Liver (tissue), 9 donors: ENCODE measurements around the gene ANKRD35. TPM values are rescaled to one million over a fixed set of nuclear protein-coding genes. Genes with fewer than 3 reads are reported as not detected.

Experiments
- DNase-seq: peaks from one replicate; pipeline ENCODE4 v3.0.0-alpha.2; 2017; ENCODE audit warnings: low spot score
- H3K27ac ChIP-seq, 2 donors: one replicate each; pipeline ENCODE4 v1.7.0; 2013; ENCODE audit warnings: inconsistent platforms in 2 of 2, low read length in 2 of 2, control low read depth in 1 of 2, low read depth in 1 of 2, mild to moderate bottlenecking in 1 of 2
- H3K27me3 ChIP-seq, 4 donors: one replicate each; pipeline versions ENCODE4 v1.6.1 to v1.7.0; 2013; ENCODE audit warnings: low read length in 3 of 4, inconsistent platforms in 1 of 4, mild to moderate bottlenecking in 1 of 4, moderate library complexity in 1 of 4; ENCODE audit not compliant: control insufficient read depth in 4 of 4, insufficient read depth in 4 of 4
- H3K36me3 ChIP-seq, 4 donors: one replicate each; pipeline versions ENCODE4 v1.6.1 to v1.7.0; 2013; ENCODE audit warnings: low read length in 3 of 4, mild to moderate bottlenecking in 3 of 4, low read depth in 1 of 4, moderate library complexity in 1 of 4; ENCODE audit not compliant: control insufficient read depth in 4 of 4, insufficient read depth in 3 of 4
- H3K4me1 ChIP-seq, 4 donors: one replicate each; pipeline versions ENCODE4 v1.6.1 to v1.7.0; 2013; ENCODE audit warnings: low read length in 3 of 4, mild to moderate bottlenecking in 3 of 4, moderate library complexity in 1 of 4; ENCODE audit not compliant: control insufficient read depth in 4 of 4, insufficient read depth in 4 of 4
- H3K4me3 ChIP-seq, 3 donors: one replicate each; pipeline versions ENCODE4 v1.6.1 to v1.7.0; 2013; ENCODE audit warnings: low read length in 3 of 3, control low read depth in 1 of 3, low read depth in 1 of 3, mild to moderate bottlenecking in 1 of 3
- H3K9ac ChIP-seq, 2 donors: one replicate each; pipeline ENCODE4 v1.7.0; 2013; ENCODE audit warnings: low read length in 2 of 2, mild to moderate bottlenecking in 2 of 2, moderate library complexity in 2 of 2, control low read depth in 1 of 2, low read depth in 1 of 2
- H3K9me3 ChIP-seq, 4 donors: one replicate each; pipeline versions ENCODE4 v1.6.1 to v1.7.0; 2013; ENCODE audit warnings: low read length in 3 of 4; ENCODE audit not compliant: control insufficient read depth in 4 of 4
- CTCF ChIP-seq: fragments of 150-350 bp; IDR thresholded peaks from 2 replicates; pipeline ENCODE4 v1.5.1; 2017; ENCODE audit warnings: improper control_type of control experiment, low read depth, low read length; ENCODE audit not compliant: missing input control
- EGR1 ChIP-seq, 2 donors: IDR thresholded peaks; 2 replicates each; pipeline ENCODE4 v1.6.1; 2016 to 2018; ENCODE audit warnings: antibody characterized with exemption in 2 of 2, low read depth in 2 of 2
- FOXA1 ChIP-seq: IDR thresholded peaks from 2 replicates; pipeline ENCODE4 v1.6.1; 2016; ENCODE audit warnings: antibody characterized with exemption
- FOXA2 ChIP-seq: IDR thresholded peaks from 2 replicates; pipeline ENCODE4 v1.6.1; 2016; ENCODE audit warnings: antibody characterized with exemption
- GABPA ChIP-seq, 2 donors: IDR thresholded peaks in 1 of 2; conservative IDR thresholded peaks in 1 of 2; 2 replicates each; pipeline ENCODE4 v1.6.1; 2016; ENCODE audit warnings: antibody characterized with exemption in 2 of 2, mild to moderate bottlenecking in 1 of 2, moderate library complexity in 1 of 2
- HNF4A ChIP-seq, 2 donors: conservative IDR thresholded peaks; 2 replicates each; pipeline ENCODE4 v1.6.1; 2016; ENCODE audit warnings: antibody characterized with exemption in 2 of 2, mild to moderate bottlenecking in 2 of 2
- HNF4G ChIP-seq: IDR thresholded peaks from 2 replicates; pipeline ENCODE4 v1.6.1; 2016; ENCODE audit warnings: antibody characterized with exemption
- JUND ChIP-seq, 2 donors: IDR thresholded peaks; 2 replicates each; pipeline ENCODE4 v1.6.1; 2016; ENCODE audit warnings: antibody characterized with exemption in 2 of 2
- NR2F2 ChIP-seq: IDR thresholded peaks from 2 replicates; pipeline ENCODE4 v1.6.1; 2016; ENCODE audit warnings: antibody characterized with exemption
- RAD21 ChIP-seq, 2 donors: IDR thresholded peaks; 2 replicates each; pipeline ENCODE4 v1.6.1; 2016; ENCODE audit warnings: antibody characterized with exemption in 2 of 2, mild to moderate bottlenecking in 2 of 2
- REST ChIP-seq: IDR thresholded peaks from 2 replicates; pipeline ENCODE4 v1.6.1; 2016; ENCODE audit warnings: antibody characterized with exemption, mild to moderate bottlenecking
- RXRA ChIP-seq, 2 donors: IDR thresholded peaks; 2 replicates each; pipeline ENCODE4 v1.6.1; 2017 to 2018; ENCODE audit warnings: antibody characterized with exemption in 2 of 2, mild to moderate bottlenecking in 1 of 2
- SP1 ChIP-seq: IDR thresholded peaks from 2 replicates; pipeline ENCODE4 v1.6.1; 2018; ENCODE audit warnings: antibody characterized with exemption, mild to moderate bottlenecking
- TAF1 ChIP-seq: conservative IDR thresholded peaks from 2 replicates; pipeline ENCODE4 v1.6.1; 2016; ENCODE audit warnings: antibody characterized with exemption, mild to moderate bottlenecking
- YY1 ChIP-seq: IDR thresholded peaks from 2 replicates; pipeline ENCODE4 v1.6.1; 2016; ENCODE audit warnings: antibody characterized with exemption, mild to moderate bottlenecking
- ZBTB33 ChIP-seq: IDR thresholded peaks from 2 replicates; pipeline ENCODE4 v1.6.1; 2016; ENCODE audit warnings: antibody characterized with exemption
- WGBS: extraction: QIAGEN DNeasy Blood & Tissue Kit; methylation state at CpG from one replicate; pipeline ENCODE4 v1.1.7; 2013; 5-methylcytosine and 5-hydroxymethylcytosine counted together
- polyA plus RNA-seq, 2 donors: library from polyadenylated mRNA; stranded (reverse) in 1 of 2; unstranded in 1 of 2; fragments of 200-250 nt in 1 of 2; fragments of >200 nt in 1 of 2; fragmentation: Nextera tagmentation in 1 of 2; extraction: Ambion mirVana in 1 of 2; gene quantifications; one replicate each; pipeline versions ENCODE4 v1.2.1 to v1.2.3, GENCODE V29; 2013 to 2015
- total RNA-seq, 2 donors: library from RNA; depleted of rRNA; stranded (reverse); fragments of >200 nt; gene quantifications; one replicate each; pipeline ENCODE4 v1.2.3, GENCODE V29; 2014
- TF ChIP-seq, protein P1 (sequence below): IDR thresholded peaks from 2 replicates; pipeline ENCODE4 v1.6.1; 2016; ENCODE audit warnings: antibody characterized with exemption
- TF ChIP-seq, protein P2 (sequence below): IDR thresholded peaks from 2 replicates; pipeline ENCODE4 v1.6.1; 2016; ENCODE audit warnings: antibody characterized with exemption
- donor health status: healthy.
- donor health status: healthy.
- donor health status: healthy.
- donor health status: healthy.
- donor health status: healthy.

The ANKRD35 gene
- total and polyA plus RNA-seq, 4 donors = 0.05 to 1.9 (median 1.4) TPM

GRCh38 chr1:145916745-145917144 lies 31.1 kb upstream of the ANKRD35 start:
- Histone ChIP-seq H3K4me1 (peaks cover 8 to 25% (median 17%) of the 10 kb centered on the region in 4 donors), H3K9ac (no peak overlapping the region), H3K36me3 (peaks cover 3 to 16% (median 9%) of the 10 kb centered on the region in 4 donors), H3K27me3 (no peaks in the 10 kb centered on the region), H3K9me3 (no peaks in the 10 kb centered on the region), H3K27ac (no peak overlapping the region), H3K4me3 (no peak overlapping the region)
- 90% methylated on average over 5 of the region's 5 CpGs for WGBS
- TF ChIP-seq REST = no peak
- no peak for TF ChIP-seq ZBTB33
- TF ChIP-seq CTCF = no peak
- TF ChIP-seq NR2F2 = no peak
- TF ChIP-seq JUND (IDR thresholded peaks at IDR 0.05) = no peak
- no peak for TF ChIP-seq SP1
- no peak for TF ChIP-seq EGR1 (IDR thresholded peaks at IDR 0.05; ENCODE audit: low read depth in 2 of 2)
- TF ChIP-seq HNF4A (conservative IDR thresholded peaks at IDR 0.05) = no peak
- TF ChIP-seq FOXA2 = no peak
- no peak for TF ChIP-seq RAD21 (IDR thresholded peaks at IDR 0.05)
- TF ChIP-seq, protein P1, sequence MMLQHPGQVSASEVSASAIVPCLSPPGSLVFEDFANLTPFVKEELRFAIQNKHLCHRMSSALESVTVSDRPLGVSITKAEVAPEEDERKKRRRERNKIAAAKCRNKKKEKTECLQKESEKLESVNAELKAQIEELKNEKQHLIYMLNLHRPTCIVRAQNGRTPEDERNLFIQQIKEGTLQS = no peak
- no peak for TF ChIP-seq GABPA (IDR thresholded peaks at IDR 0.05 in 1 of 2, conservative IDR thresholded peaks at IDR 0.05 in 1 of 2)
- no peak for TF ChIP-seq FOXA1
- TF ChIP-seq HNF4G = no peak
- no peak for TF ChIP-seq TAF1
- TF ChIP-seq RXRA (IDR thresholded peaks at IDR 0.05) = no peak
- TF ChIP-seq YY1 = no peak
- TF ChIP-seq, protein P2, sequence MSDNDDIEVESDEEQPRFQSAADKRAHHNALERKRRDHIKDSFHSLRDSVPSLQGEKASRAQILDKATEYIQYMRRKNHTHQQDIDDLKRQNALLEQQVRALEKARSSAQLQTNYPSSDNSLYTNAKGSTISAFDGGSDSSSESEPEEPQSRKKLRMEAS = no peak
- DNase-seq = no peak
